IMR-90 (cell line): ENCODE measurements around the gene CRLF2. TPM values are rescaled to one million over a fixed set of nuclear protein-coding genes. Genes with fewer than 3 reads are reported as not detected.

Source experiments
- ATAC-seq: fragments of 200-7000 bp; cut with Tn5 transposase; 2 replicates; pipeline ENCODE4 v1.9.1; 2020; ENCODE audit warnings: low read depth, mild to moderate bottlenecking, moderate library complexity
- BruUV-seq: library from RNA; stranded (reverse); fragments of 400-500 nt; replicated peaks from 2 replicates; lab custom pipeline; 2021; lab: Mats Ljungman, UMichigan
- CTCF ChIA-PET: fragments of 300-600 bp; formaldehyde crosslinking; extraction: SDS; loops from one replicate; lab custom pipeline; 2021; ENCODE audit warnings: antibody characterized with exemption; lab: Yijun Ruan, JAX
- POLR2A ChIA-PET: fragments of 300-600 bp; sonication (Branson Sonifier 250); formaldehyde crosslinking; loops from one replicate; lab custom pipeline; 2022; ENCODE audit warnings: antibody characterized with exemption; ENCODE audit not compliant: unreplicated experiment; lab: Charles Lee
- DNase-seq: peaks from one replicate; pipeline ENCODE4 v3.0.0; 2013
- H2AFZ ChIP-seq: replicated peaks from 2 replicates; pipeline ENCODE3; 2013; ENCODE audit warnings: low read length, mild to moderate bottlenecking; ENCODE audit not compliant: poor library complexity
- H2AK5ac ChIP-seq: 2 replicates; pipeline ENCODE4 v1.6.1; 2013; ENCODE audit warnings: low read depth, low read length, inconsistent platforms
- H2AK9ac ChIP-seq: replicated peaks from 2 replicates; pipeline ENCODE3; 2013; ENCODE audit warnings: mild to moderate bottlenecking, low read depth, low read length, moderate library complexity; ENCODE audit not compliant: poor library complexity
- H2BK120ac ChIP-seq: 2 replicates; pipeline ENCODE4 v1.6.1; 2013; ENCODE audit warnings: low read depth, low read length, inconsistent platforms
- H2BK15ac ChIP-seq: 3 replicates; pipeline ENCODE4 v1.6.1; 2013; ENCODE audit warnings: low read depth, low read length, inconsistent platforms
- H2BK20ac ChIP-seq: 2 replicates; pipeline ENCODE4 v1.6.1; 2013; ENCODE audit warnings: low read depth, mild to moderate bottlenecking, inconsistent platforms, low read length, moderate library complexity
- H2BK5ac ChIP-seq: 2 replicates; pipeline ENCODE4 v1.6.1; 2013; ENCODE audit warnings: mild to moderate bottlenecking, low read depth, low read length, inconsistent platforms; ENCODE audit not compliant: poor library complexity, severe bottlenecking
- H3K14ac ChIP-seq: replicated peaks from 2 replicates; pipeline ENCODE4 v1.6.1; 2013; ENCODE audit warnings: low read depth, low read length, inconsistent platforms
- H3K18ac ChIP-seq: 2 replicates; pipeline ENCODE4 v1.6.1; 2013; ENCODE audit warnings: low read depth, low read length, control low read depth
- H3K23ac ChIP-seq: 2 replicates; pipeline ENCODE4 v1.6.1; 2013; ENCODE audit warnings: low read depth, low read length, inconsistent platforms
- H3K27ac ChIP-seq: 2 replicates; pipeline ENCODE4 v1.5.1; 2013; ENCODE audit warnings: mild to moderate bottlenecking, control low read depth, low read length; ENCODE audit not compliant: insufficient read depth
- H3K27me3 ChIP-seq: 2 replicates; pipeline ENCODE4 v1.6.1; 2013; ENCODE audit warnings: low read length; ENCODE audit not compliant: control insufficient read depth, insufficient read depth
- H3K36me3 ChIP-seq: 2 replicates; pipeline ENCODE4 v1.6.1; 2013; ENCODE audit warnings: low read length, mixed read lengths; ENCODE audit not compliant: control insufficient read depth, insufficient read depth
- H3K4ac ChIP-seq: 2 replicates; pipeline ENCODE4 v1.6.1; 2013; ENCODE audit warnings: low read depth, low read length, inconsistent platforms
- H3K4me1 ChIP-seq: 2 replicates; pipeline ENCODE4 v1.6.1; 2013; ENCODE audit warnings: low read length, mixed read lengths; ENCODE audit not compliant: control insufficient read depth, insufficient read depth
- H3K4me2 ChIP-seq: 2 replicates; pipeline ENCODE4 v1.6.1; 2013; ENCODE audit warnings: low read depth, mild to moderate bottlenecking, control low read depth, low read length, moderate library complexity
- H3K4me3 ChIP-seq: 2 replicates; pipeline ENCODE4 v1.5.1; 2013; ENCODE audit warnings: low read depth, mild to moderate bottlenecking, control low read depth, low read length, moderate library complexity; ENCODE audit not compliant: insufficient read depth
- H3K56ac ChIP-seq: 2 replicates; pipeline ENCODE4 v1.6.1; 2013; ENCODE audit warnings: low read length, inconsistent platforms; ENCODE audit not compliant: insufficient read depth; ENCODE audit errors: extremely low read depth
- H3K79me1 ChIP-seq, 2 experiments: 2 replicates each; pipeline ENCODE4 v1.6.1; 2013; ENCODE audit warnings: low read length in 2 of 2, inconsistent platforms in 1 of 2, low read depth in 1 of 2
- H3K9ac ChIP-seq: 2 replicates; pipeline ENCODE4 v1.6.1; 2013; ENCODE audit warnings: low read depth, low read length, control low read depth
- H3K9me1 ChIP-seq: 2 replicates; pipeline ENCODE4 v1.6.1; 2013; ENCODE audit warnings: low read length, inconsistent platforms; ENCODE audit not compliant: insufficient read depth
- H3K9me3 ChIP-seq: 2 replicates; pipeline ENCODE4 v1.6.1; 2013; ENCODE audit warnings: low read length; ENCODE audit not compliant: control insufficient read depth, insufficient read depth
- H4K20me1 ChIP-seq: 2 replicates; pipeline ENCODE4 v1.6.1; 2013; ENCODE audit warnings: low read length, inconsistent platforms; ENCODE audit not compliant: insufficient read depth
- H4K5ac ChIP-seq: 2 replicates; pipeline ENCODE4 v1.6.1; 2013; ENCODE audit warnings: mild to moderate bottlenecking, low read depth, low read length, control low read depth
- H4K8ac ChIP-seq, 2 experiments: 2 replicates each; pipeline ENCODE4 v1.6.1; 2013; ENCODE audit warnings: low read depth in 2 of 2, low read length in 2 of 2, control low read depth in 1 of 2, inconsistent platforms in 1 of 2
- H4K91ac ChIP-seq: 2 replicates; pipeline ENCODE4 v1.6.1; 2013; ENCODE audit warnings: low read depth, low read length, inconsistent platforms; ENCODE audit not compliant: insufficient read depth
- BHLHE40 ChIP-seq: fragments of 150-350 bp; IDR thresholded peaks from 2 replicates; pipeline ENCODE4 v1.6.1; 2016; ENCODE audit warnings: mild to moderate bottlenecking, low read depth, low read length
- CEBPB ChIP-seq: IDR thresholded peaks from 2 replicates; pipeline ENCODE4 v1.6.1; 2012; ENCODE audit warnings: low read depth, low read length, improper control_type of control experiment
- CHD1 ChIP-seq: IDR thresholded peaks from 2 replicates; pipeline ENCODE4 v1.6.1; 2012; ENCODE audit warnings: low read depth, low read length, improper control_type of control experiment
- CTCF ChIP-seq: conservative IDR thresholded peaks from 2 replicates; pipeline ENCODE4 v1.5.1; 2012; ENCODE audit warnings: mild to moderate bottlenecking, low read depth, low read length, improper control_type of control experiment
- ELK1 ChIP-seq: fragments of 150-350 bp; IDR thresholded peaks from 2 replicates; pipeline ENCODE4 v1.6.1; 2016; ENCODE audit warnings: low read depth, mild to moderate bottlenecking, low read length, moderate library complexity, borderline replicate concordance
- FOS ChIP-seq: fragments of 150-350 bp; IDR thresholded peaks from 2 replicates; pipeline ENCODE4 v1.6.1; 2016; ENCODE audit warnings: low read depth, low read length
- MAFK ChIP-seq: IDR thresholded peaks from 2 replicates; pipeline ENCODE4 v1.6.1; 2012; ENCODE audit warnings: low read depth, low read length, improper control_type of control experiment
- MAZ ChIP-seq: IDR thresholded peaks from 2 replicates; pipeline ENCODE4 v1.6.1; 2012; ENCODE audit warnings: low read depth, mild to moderate bottlenecking, low read length, improper control_type of control experiment, moderate library complexity, borderline replicate concordance
- MXI1 ChIP-seq: IDR thresholded peaks from 2 replicates; pipeline ENCODE4 v1.6.1; 2012; ENCODE audit warnings: low read depth, mild to moderate bottlenecking, low read length, moderate library complexity, borderline replicate concordance
- RAD21 ChIP-seq: IDR thresholded peaks from 2 replicates; pipeline ENCODE4 v1.6.1; 2012; ENCODE audit warnings: low read length, improper control_type of control experiment
- RFX5 ChIP-seq: IDR thresholded peaks from 2 replicates; pipeline ENCODE4 v1.8.0; 2012; ENCODE audit warnings: low read depth, mild to moderate bottlenecking, low read length, moderate library complexity
- SMC3 ChIP-seq: fragments of 150-350 bp; IDR thresholded peaks from 2 replicates; pipeline ENCODE4 v1.6.1; 2016; ENCODE audit warnings: low read depth, mild to moderate bottlenecking, antibody characterized with exemption, low read length, moderate library complexity
- USF2 ChIP-seq: fragments of 150-350 bp; IDR thresholded peaks from 2 replicates; pipeline ENCODE4 v1.6.1; 2017; ENCODE audit warnings: mild to moderate bottlenecking, antibody characterized with exemption, low read length, low read depth
- WGBS, 2 experiments: methylation state at CpG; one replicate each; pipeline versions ENCODE4 v1.1.5 to v1.1.7; 2013; ENCODE audit warnings: missing lambda C conversion rate in 2 of 2; ENCODE audit not compliant: insufficient read length in 1 of 2; ENCODE audit errors: extremely low coverage in 2 of 2; 5-methylcytosine and 5-hydroxymethylcytosine counted together
- dilution Hi-C: fragments of 300-500 bp; cut with HindIII; formaldehyde crosslinking; loops from one replicate; pipeline ENCODE4 v1.14.3; 2018; ENCODE audit warnings: low sequenced_read_pairs; ENCODE audit not compliant: unreplicated experiment
- in situ Hi-C: fragments of 300-500 bp; cut with MboI; formaldehyde crosslinking; loops from 3 replicates; pipeline ENCODE4 v1.14.3; 2019; ENCODE audit warnings: low sequenced_read_pairs, inconsistent platforms, mixed read lengths
- intact Hi-C: fragments of 100-400 bp; cut with micrococcal nuclease; formaldehyde crosslinking; loops from 2 replicates; pipeline ENCODE4 v1.10.0; 2022
- polyA plus RNA-seq, 3 experiments: library from polyadenylated mRNA; depleted of rRNA; stranded (reverse); fragments of >200 nt; gene quantifications; 2 replicates each; pipeline ENCODE4 v1.2.3, GENCODE V29; 2012; ENCODE audit warnings: low replicate concordance in 1 of 3
- total RNA-seq: library from RNA; depleted of rRNA; stranded (reverse); fragments of >200 nt; gene quantifications from 2 replicates; pipeline ENCODE4 v1.2.3, GENCODE V29; 2012

Gene CRLF2
- total and polyA plus RNA-seq, 2 of the 4 experiments (the other 2 are of a cell fraction): not detected

- dilution Hi-C loops: no loop called here
- WGBS, 2 experiments: no CpG with 5 or more reads among the region's 8 CpGs
- in situ Hi-C loops: no loop called here
These were observed 61.7 kb downstream of the CRLF2 start for GRCh38 chrX:1150569-1151347.

More at GRCh38 chrX:1150569-1151347, 61.7 kb downstream of the CRLF2 start:
- no peak overlapping the region for H2BK20ac ChIP-seq
- ChIA-PET CTCF (no interaction called here), POLR2A (no interaction called here)
- no peak for TF ChIP-seq MAFK
- no peak for TF ChIP-seq USF2
- no peak for TF ChIP-seq RAD21
- TF ChIP-seq FOS: no peak
- no peak for TF ChIP-seq BHLHE40
- no peak for TF ChIP-seq SMC3
- no peak for TF ChIP-seq MAZ
- no peak for TF ChIP-seq CTCF
- TF ChIP-seq RFX5: no peak
- TF ChIP-seq MXI1: no peak
- TF ChIP-seq CEBPB: no peak
- no peak for TF ChIP-seq CHD1
- no peak for TF ChIP-seq ELK1
- H2BK120ac ChIP-seq: no peak overlapping the region
- H4K8ac ChIP-seq: no peak overlapping the region
- H4K5ac ChIP-seq: no peak overlapping the region
- H3K27ac ChIP-seq: no peak overlapping the region
- H3K27me3 ChIP-seq: no peaks in the 10 kb centered on the region
- ATAC-seq (no peak), DNase-seq (no peak)
- H2AFZ ChIP-seq: no peak overlapping the region
- H3K4me2 ChIP-seq: no peak overlapping the region
- intact Hi-C loops: no loop called here
- no TSS peak for BruUV-seq
- H3K14ac ChIP-seq: no peak overlapping the region
- H2AK5ac ChIP-seq: no peak overlapping the region
- H2BK5ac ChIP-seq: no peak overlapping the region
- H3K56ac ChIP-seq: no peak overlapping the region
- H3K79me1 ChIP-seq: no peaks in the 10 kb centered on the region
- no peak overlapping the region for H2BK15ac ChIP-seq
- no peak overlapping the region for H3K23ac ChIP-seq
- no peaks in the 10 kb centered on the region for H4K20me1 ChIP-seq
- H3K9me1 ChIP-seq: no peaks in the 10 kb centered on the region
- no peak overlapping the region for H3K4ac ChIP-seq
- H3K18ac ChIP-seq: no peak overlapping the region
- H3K4me1 ChIP-seq: no peaks in the 10 kb centered on the region
- H3K36me3 ChIP-seq: no peaks in the 10 kb centered on the region
- H2AK9ac ChIP-seq: no peak overlapping the region
- H3K9ac ChIP-seq: no peak overlapping the region
- H3K9me3 ChIP-seq: peaks cover 11% of the 10 kb centered on the region; the same call in 1 of the 2 replicates
- H3K4me3 ChIP-seq: no peak overlapping the region
- no peak overlapping the region for H4K91ac ChIP-seq
